GM21529 (cell line): ENCODE results near the gene SLC39A12.

ENCODE experiments used
- ATAC-seq: cut with Tn5 transposase; IDR thresholded peaks from one replicate; pipeline ENCODE4 v1.9.1; 2021; ENCODE audit not compliant: unreplicated experiment

SLC39A12 gene

DNA sequence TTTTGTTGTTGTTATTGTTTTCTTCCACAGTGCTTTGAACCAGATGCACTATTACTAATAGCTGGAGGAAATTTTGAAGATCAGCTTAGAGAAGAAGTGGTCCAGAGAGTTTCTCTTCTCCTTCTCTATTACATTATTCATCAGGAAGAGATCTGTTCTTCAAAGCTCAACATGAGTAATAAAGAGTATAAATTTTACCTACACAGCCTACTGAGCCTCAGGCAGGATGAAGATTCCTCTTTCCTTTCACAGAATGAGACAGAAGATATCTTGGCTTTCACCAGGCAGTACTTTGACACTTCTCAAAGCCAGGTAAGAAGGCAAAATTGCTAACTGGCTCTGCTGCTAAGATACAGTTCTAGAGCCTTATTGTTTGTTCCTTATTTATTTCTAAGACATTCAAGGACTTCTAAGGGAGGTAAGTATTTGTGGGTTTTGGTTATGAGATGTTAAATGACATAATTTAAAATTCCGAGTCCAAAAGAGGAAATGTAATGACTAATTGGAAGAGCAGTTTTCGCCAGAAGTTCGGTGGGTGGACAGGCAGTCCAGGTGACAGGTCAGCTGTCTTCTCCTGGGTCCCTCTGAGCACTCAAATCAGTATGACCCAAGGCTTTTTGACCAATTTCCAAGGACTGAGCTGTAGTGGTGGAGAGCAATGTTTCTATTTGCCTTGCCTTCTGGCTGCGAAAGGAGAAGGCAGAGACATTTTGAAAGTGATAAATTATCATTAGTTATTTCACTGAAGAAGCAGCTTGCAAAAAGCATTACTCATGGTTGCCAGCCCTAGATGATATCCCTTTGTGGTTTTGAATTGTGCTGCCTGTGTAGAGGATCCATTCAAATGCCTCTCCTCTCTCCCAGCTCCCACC lies 10.1 kb downstream of the SLC39A12 start:
- ATAC-seq, result no peak

DNA sequence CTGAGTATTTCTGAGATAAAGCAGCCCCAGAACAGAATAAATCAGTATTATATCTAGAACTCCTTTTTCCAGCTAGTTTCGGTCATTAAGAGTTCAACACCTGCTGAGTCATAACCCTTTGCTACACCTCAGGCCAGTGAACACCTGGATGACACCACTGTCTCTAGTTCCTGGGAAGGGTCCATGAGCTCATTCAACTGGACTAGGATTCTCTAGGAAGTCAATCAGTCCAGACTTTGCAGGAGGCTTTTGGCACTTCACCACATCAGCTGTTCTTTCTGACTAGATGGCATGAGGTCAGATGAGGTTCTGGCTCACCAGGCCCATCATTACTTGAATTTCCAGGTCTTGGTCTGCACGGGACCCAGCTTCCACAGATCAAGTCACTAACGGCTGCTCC lies 11.7 kb downstream of the SLC39A12 start:
- no peak for ATAC-seq

DNA sequence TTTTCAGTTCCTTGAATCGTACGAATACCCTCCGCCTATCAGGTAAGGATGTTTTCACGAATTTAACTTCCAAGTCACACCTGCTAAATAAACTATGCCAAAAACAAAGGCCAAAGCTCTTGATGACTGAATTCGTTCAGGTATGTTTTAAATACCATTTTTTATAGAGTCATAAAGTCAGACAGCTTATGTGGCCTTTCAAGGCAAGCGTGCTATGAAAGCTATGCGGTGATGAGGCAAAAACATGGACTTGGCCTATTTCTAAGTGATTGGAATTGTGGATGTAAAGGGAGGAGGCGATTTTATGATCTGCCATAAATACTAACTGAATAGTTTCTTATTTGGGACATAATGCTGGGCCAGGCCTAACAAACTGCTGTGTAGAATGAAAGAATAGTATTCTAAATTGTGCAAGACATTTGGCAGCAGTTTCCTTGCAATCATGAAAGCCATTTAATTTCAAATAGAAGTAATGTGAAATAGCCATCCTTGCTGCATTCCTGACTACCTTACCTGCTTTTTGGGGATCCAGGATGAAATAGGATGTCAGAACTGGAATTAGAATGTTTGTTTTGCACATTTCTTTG lies 14.0 kb downstream of the SLC39A12 start:
- ATAC-seq, result no peak

DNA sequence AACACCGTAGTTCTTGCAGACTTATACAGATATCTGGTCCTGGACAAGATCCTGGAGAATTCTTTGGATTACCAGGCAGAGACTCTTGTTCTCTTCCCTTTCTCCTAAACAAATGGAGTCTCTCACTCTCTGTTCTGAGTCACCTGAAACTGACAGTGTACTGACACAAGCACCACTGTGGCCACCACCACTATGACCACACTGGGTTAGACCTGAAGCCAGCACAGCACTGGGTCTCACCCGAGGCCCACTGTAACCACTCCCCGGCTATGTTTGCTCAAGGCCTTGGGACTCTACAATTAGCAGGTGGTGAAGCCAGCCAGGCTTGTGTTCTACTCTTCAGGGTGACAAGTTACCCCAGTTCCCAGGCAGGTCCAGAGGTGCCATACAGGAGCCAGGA lies 22.8 kb downstream of the SLC39A12 start:
- no peak for ATAC-seq

DNA sequence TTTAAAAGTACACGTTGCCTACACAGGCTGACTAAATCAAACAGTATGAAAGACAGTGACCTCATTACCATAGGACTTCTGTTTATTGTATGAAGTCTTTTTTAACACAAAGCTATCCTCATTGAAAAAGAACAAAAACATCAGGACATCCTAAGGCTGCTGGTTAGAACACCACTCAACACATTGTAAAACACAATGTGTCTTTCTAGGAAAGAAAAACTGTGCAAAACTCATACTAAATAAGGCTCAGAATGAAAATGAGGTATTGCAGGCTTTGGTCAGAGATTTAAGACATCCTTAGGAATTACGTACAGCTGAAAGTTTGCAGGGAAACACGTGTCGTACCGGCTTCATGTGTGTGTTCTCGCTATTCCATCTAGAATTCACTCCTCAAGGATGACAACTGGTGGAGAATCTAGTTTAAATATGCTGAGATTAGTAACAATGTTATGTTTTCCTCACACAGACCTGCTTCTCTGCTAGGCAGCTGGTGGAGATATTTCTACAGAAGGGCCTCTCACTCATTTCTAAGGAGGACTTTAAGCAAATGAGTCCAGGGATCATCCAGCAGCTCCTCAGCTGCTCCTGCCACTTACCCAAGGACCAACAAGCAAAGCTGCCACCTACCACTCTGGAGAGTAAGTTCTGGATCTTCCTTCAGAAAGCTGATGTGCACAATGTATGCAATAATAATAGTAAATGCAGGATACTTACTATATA lies 29.3 kb downstream of the SLC39A12 start:
- no peak for ATAC-seq

DNA sequence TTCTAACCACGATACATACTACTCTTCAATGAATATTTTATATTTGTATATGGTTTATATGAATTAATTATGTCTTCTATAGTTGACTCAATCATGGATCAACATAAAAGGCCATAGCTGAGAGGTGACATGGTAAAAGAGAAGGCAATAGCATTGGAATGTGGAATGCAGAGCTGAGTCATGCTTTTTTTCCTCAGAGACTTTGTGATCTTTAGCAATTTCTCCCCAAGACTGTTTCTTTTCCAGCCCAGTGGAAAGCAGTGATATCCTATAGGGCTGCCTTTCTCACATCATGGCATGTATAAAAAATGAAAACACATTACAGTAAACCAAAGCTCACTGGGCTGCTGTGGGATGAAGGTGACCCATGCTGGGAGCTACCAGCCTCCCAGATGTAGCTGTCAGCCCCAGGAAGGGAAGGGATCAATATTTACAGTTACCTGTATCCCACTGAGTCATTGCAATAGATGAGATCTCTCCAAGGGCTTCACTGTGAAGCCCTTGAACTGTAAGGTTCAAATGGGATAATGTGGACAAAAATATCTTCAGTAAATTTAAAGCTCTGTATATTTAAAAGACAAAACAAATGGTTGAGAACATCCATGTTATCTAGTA lies 30.2 kb downstream of the SLC39A12 start:
- ATAC-seq, result no peak

DNA sequence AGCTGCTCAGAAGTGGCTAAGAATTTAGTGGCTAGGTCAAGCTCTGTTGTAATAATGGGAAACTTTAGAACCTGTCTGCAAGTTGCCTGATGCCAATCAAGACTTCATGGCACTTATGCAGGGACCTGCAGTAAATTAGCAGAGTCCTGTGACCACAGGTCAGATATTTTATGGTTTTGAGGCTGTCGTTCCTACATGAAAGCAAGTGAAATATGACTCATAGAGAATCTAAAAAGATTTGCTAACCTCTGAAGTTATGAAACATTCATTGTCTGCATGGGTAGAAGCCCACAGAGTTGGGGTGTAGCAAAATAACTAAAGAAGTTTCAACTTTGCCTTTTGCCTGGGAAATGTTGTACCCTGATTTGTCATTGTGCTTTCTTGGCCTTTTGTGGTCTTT lies 32.3 kb downstream of the SLC39A12 start:
- peak; percentile 94 for ATAC-seq

DNA sequence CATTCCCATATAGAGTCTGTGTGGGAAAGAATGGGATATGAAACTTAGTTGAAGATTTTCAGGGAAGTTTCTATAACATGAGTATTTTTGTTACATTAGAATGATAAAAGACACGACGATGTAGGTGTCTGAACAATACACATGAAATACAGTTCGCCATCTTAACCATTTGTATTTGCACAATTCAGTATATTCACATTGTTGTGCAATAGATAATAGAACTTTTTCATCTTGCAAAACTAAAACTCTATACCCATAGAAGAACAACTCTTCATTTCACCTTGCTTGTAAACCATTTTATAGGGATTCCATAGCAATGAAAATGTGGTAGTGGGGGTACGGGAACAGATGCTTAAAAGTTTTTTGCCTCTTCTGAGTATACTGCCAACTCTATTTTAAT lies 32.8 kb downstream of the SLC39A12 start:
- no peak for ATAC-seq

DNA sequence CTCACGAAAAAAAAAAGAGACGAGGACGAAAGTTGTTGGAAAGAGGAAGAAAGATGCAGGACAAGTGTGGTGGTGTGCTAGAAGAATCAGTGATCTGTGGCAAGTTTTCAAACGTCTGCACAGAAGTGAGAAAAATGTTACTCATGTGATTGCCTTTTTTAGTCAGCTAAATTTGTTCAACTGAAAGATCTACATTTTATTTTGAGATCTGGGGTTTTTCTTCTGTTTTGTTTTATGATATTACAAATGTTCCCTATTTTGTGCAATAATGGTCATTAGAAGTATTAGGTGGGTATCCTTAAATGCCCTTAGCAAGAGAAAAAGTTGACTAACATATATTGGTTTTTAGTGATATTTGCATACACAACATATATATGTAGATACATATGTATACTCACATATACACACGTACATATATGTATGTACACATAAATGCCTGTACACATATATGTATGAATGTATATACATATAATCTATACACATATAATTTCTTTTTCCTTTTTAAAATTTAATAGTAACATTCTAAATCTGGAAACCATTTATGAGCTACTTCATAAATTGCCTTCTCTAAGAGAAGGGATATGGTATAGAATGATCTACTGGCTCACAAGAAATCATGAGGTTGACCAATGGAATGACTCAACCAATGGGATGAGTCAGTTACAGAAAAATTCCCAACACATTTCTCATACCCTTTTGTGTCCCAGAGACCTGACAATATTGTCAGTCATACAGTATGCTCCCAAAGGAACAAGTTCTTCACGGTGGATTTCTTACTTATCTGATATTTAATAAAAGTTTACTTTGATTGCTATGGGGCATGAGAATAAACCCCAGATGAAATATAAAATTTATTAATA lies 38.4 kb downstream of the SLC39A12 start:
- ATAC-seq, result peak; percentile 92

DNA sequence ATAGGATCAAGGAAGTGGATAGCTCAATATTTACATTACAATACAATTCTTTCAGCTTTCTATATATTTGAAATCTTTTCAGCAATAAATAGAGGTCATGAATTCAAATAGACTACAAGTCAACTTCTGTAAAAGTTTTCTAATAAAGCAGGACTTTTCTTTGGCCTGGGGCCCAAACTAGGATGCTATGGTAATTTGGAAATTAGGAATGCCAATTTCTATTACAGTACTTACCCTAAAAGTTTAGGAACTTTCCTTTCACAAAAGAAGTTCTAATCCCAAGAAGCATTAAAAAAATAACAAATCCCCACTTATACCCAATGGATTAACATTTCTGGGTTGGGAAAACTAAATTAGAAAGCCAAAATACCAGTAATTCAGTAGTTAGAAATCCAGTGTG lies 40.5 kb downstream of the SLC39A12 start:
- no peak for ATAC-seq

DNA sequence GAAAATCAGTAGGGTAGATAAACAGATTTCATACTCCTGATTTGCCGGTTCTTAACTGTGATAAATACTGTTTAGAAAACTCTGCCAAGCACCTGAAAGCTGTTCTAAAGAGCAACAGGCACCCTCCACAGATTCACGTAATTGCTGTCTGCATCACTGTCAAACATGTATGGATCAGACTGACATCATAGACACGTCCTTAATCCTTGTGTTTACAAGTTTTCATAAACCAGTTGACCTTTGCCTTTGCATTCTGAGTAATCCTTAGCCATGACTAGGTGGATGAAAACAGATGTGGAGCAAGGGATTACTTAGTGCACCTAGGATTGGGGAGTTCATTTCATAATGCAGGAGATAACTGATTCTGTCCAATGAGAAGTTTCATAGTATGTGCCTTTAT lies 41.6 kb downstream of the SLC39A12 start:
- no peak for ATAC-seq

DNA sequence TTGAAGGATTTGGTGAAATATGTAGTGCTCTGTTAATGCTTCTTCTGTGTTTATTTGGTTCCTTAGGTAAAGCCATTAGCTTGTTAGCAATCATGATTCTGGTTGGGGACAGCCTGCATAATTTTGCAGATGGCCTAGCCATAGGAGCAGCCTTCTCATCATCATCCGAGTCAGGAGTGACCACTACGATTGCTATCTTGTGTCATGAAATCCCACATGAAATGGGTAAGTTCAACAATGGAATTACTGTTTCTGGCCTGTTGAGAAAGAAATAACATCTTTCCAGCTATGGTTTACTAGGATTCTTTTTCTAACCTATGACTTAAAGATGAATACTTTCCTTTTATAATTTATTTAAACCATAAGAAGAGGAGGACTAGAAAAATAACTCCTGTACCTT lies 48.9 kb downstream of the SLC39A12 start:
- ATAC-seq, result no peak

DNA sequence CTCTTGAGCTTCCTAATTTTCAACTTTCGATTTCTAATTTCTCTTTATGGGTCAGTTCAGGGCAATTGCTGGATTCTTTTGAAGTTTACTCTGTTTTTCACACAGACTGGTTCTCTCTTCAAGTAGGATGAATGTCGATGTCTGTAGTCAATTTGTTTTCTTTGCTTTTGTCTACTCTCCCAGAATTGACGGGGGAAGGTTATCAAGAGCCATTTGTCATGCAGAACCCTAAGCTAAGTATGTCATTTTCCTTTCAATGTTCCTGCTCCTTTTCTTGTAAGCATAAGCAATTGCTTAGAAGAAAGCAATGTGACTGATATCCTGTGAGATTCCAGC lies 53.7 kb downstream of the SLC39A12 start:
- no peak for ATAC-seq

DNA sequence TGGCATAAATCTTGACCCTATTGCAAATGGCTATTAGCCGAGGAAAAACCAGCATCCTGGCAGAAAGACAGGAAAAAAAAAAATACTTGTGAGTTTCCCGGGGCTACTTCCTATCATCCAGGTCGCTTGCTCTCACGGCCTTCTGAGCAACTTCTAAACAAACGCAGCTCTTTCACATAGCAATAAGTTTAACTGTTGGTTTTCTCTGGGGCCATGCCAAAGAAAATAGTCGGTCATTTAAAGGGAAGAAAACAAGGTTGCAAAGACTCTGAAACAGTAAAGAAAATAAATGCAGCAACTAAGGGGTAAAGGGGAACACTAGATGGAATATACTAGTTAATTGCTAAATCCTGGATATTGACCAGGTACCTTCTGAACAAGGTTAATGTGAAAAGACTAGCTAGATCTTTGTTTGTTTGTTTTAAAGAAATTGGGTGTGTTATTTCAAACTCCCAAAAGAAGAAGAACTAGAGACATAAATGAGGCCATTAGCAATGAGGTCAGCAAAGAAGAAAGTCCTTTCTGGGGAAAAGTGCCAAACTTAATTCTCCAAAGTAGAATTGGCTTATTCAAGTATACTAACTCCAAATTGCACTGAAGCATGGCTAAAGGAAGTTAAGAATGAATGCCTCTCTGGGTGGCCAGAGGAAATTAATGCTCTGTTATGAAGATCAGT lies 54.2 kb downstream of the SLC39A12 start:
- ATAC-seq, result no peak

DNA sequence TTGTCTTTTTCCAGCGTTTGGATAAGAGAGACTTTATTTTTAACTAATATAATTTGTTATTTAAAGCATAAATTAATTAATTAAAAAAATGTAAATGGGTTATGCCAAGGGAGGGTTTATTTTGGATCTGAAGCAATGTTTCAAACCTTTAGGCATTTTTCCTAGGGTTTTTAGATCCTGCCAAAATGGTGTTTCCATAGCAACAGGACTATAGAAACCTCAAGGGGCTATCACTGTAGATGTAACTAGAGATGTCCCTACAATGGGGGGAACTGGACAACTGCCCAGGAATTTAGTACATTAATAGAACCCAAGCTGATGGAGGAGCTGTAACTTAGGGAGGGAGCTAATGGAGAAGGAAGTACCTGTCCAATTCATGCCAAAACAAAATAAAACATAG lies 57.3 kb downstream of the SLC39A12 start:
- ATAC-seq, result no peak

DNA sequence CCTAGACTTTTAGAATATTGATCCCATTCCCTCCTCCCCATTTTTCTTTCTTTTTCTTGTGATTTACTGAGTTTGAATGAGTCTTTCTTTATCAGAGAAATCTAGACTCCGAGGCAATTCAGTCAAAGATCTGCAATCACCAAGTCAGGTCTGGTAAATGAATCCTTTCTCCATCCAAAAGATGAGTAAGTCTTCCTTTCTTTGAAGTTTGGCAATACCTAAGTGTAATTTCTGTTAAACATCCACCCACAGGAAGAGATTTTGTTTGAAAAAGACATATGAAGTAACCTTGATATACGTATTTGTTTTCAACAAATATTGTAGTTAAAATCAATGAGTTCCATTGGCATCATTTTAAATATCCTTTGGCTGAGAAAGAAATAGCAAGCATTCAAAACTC lies 58.3 kb downstream of the SLC39A12 start:
- ATAC-seq, result no peak

DNA sequence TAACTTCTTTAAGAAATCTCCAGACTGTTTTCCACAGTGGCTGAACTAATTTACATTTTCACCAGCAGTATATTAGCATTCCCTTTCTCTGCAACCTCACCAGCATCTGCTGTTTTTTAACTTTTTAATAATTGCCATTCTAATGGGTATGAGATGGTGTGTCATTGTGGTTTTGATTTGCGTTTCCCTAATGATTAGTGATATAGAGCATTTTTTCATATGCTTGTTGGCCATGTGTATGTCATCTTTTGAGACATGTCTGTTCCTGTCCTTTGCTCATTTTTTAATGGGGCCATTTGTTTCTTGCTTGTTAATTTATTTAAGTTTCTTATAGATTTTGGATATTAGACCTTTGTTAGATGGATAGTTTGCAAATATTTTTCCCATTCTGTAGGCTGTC lies 68.8 kb downstream of the SLC39A12 start:
- ATAC-seq, result no peak

DNA sequence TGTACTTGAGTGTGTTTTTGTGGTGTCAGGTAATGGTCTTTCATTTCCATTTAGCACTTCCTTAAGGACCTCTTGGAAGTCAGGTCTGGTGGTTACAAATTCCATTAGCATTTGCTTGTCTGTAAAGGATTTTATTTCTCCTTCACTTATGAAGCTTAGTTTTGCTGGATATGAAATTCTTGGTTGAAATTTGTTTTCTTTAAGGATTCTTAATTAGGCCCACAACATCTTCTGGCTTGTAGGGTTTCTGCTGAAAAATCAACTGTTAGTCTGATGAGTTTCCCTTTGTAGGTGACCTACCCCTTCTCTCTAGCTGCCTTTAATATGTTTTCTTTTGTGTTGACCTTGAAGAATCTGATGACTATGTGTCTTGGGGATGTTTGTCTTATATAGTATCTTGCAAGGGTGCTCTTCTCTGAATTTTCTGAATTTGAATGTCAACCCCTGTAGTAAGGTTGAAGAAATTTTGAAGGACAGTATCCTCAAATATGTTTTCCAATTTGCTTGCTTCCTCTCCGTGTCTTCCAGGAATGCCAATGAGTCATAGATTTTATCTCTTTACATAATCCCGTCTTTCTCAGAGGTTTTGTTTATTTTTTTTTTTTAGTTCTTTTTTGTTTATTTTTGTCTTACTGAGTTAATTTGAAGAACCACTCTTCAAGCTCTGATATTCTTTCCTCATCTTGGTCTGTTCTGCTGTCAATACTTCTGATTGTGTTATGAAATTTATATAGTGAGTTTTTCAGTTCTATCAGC lies 70.2 kb downstream of the SLC39A12 start:
- no peak for ATAC-seq

DNA sequence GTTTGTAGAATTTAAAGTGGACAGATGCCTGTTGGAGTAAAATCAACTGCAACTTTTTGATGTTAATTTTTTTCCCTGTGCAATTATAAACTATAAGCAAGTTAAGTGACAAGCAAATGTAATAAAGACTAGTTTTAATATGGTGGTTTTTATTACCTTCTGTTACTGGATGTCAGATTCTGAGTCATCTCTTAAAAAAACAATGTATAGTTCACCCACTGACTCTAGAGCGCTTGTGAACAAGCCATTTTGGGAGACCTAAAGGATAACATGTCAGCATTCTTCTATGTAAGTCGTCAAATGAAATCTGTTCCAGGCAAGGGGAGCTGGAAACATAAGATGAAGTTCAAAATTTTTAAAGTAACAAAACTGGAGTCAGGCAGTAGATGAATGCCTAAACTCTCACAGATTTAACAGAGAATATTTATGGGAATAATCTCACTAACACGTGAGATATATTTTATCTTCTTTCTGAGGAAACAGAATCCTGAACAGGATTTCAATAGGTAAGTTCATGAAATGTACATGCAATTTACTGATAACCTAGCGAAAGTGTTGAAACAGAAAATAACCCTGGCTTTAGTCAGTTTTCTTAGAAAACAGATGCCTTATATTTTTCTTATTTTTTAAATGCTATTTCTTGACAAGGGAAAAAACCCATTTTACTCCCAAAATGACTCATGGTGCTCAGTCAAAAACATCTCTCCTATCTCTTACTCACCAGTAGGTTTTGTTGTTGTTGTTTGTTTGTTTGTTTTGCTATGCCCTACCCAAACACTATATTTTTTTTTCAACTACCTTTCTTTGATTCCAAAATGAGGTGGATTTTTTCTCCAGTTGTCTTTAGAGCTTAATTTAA lies 91.7 kb downstream of the SLC39A12 start:
- ATAC-seq, result no peak
